Anterior cingulate cortex (tissue), 58 donors: ENCODE results near the gene SELENOS.

Source experiments
- DNase-seq, 58 donors: peaks; one replicate each; lab custom pipeline; 2025; lab: John Stamatoyannopoulos, UW

Gene SELENOS

DNA sequence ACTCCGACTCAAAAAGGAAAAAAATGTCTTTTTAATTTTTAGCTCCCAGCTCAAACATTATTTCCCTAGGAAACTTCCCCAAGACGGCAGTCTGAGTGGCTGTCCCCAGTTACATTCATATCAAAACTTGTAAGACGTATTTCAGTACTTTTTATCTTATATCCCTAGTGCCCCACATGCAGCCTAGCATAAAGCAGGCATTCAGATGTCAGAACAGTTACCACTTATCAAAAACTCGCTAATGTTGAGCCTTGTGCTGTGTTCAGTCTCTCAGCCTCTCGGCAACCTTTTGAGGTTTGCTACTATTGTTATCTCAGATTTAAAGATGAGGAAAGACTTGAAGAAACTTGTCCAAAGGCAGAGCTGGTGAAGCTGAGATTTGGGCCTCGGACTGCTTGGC lies 6.6 kb upstream of the SELENOS start:
- no peak for DNase-seq

DNA sequence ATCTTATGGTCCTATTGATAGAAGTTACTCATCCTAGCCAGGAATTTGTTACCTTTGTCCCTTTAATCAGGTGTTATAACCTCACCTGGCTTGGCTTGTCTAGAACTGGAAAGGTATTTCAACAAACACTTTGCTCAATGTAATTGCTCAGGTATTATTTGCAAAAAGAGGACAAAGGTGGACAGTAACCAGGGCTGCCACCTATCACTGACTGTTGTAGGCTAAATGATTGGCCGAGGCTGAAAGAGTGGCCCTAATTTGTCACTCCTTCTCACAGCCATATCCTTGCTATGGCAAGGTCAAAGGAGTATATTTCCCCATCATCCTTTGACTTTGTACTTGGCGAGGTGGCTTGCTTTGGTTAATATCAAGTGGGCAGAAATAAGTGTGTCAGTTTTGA lies 2.7 kb upstream of the SELENOS start:
- no peak for DNase-seq

DNA sequence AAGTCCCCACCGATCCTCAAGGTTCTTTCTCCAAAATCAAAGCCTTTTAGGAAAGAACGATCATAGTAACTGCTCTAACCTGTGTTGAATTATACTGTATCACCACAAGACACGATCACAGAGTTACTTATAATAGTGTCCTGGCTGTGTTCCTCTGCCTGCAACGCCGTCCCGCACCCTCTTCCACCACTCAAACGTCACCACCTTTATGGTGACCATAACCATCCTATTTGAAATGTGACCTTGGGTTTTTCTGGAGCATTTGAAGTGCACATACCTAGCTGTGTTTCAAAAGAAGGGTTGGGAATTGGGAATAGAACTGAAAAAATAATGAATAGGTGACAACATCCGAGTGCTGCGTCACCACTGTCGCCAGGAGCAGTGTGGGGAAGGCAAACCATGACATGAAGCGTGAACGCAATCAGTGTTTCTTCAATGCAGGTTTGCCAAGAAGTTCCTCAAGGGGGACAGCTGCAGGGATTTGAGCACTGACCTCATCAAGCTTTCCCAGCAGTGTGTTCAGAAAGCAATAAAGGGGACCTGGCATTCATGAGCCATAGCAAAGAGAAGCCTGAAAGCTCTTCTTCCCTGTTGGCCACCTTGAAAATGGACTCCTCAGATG lies 769 bp upstream of the SELENOS start:
- no peak for DNase-seq

DNA sequence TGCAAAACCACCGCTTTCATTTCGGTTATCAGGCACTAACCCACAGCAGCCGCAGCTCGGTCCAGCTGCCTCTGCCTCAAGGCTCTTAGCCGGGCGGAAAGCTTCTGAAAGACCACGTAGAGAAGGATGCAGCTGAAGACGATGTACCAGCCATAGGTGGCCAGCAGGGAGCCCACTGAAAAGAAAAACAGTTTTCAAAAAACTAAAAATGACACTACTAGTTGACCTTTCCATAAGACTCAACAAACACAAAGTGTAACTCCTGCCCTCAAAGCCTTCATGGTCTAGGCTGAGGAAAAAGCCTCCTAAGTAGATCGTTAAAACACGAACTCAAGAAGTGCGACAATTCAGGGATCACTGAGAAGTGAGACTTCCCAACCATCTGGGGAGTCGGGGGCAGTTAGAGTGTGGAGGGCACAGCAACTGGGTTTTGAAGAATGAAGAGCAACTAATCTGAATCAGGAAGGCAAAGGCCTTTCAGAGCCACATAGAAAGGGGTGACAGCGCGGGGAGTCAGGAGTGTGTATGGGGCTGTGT lies 716 bp downstream of the SELENOS start:
- DNase-seq = no peak

DNA sequence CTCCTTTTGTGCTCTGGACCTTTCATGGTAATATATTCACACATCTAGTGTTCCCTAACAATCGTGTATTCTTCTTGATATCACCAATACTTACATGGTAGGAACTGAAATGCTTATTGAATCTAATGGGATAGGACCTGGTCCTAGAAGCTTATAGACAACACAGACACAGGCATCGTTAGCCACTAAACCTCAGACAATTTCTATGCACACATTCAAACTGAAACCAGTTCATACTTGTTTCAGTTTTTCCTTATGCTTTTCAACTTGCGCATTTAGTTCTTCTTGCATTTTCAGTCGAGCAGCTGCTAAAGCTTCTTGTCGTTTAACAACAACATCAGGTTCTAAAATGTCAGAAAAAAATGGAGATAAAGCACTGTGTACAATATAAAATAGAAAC lies 2.3 kb downstream of the SELENOS start:
- DNase-seq = no peak

DNA sequence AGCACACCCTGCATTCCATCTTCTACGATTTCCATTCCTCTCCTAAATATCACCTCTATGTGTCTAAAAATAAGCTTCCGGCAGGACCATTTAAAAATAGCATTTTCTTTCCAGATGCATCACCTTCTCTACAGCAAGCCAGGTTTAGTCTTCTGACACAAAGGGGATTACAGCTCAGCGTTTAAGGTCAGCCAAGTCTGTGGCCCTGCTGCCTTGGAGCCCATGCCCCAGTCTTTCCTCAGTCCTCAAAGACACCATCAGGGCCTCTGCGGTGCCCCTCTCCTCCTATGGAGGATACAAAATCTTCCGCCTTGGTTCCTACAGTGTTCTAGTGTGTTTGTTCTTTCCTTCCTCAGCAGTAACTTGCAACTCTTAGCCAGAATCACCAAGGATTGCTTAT lies 3.8 kb downstream of the SELENOS start:
- no peak for DNase-seq

DNA sequence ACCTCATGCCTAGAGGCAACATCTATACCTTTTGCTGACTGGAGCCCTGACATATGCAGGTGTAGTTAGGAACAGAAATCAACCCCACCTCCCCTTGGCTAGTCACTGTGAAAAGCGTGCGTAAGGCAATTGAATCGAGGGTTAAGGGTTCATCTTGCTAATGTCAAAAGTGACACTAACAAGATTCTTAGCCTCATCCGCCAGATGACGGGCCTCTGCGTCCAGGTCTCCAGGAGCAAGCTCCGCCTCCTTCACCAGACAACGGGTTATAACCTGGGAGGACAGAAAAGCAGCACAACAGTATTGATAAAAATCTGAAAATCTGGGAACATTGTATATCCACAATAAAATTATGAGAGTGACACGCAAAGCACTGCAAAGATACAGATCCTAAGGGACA lies 4.7 kb downstream of the SELENOS start:
- DNase-seq = no peak

DNA sequence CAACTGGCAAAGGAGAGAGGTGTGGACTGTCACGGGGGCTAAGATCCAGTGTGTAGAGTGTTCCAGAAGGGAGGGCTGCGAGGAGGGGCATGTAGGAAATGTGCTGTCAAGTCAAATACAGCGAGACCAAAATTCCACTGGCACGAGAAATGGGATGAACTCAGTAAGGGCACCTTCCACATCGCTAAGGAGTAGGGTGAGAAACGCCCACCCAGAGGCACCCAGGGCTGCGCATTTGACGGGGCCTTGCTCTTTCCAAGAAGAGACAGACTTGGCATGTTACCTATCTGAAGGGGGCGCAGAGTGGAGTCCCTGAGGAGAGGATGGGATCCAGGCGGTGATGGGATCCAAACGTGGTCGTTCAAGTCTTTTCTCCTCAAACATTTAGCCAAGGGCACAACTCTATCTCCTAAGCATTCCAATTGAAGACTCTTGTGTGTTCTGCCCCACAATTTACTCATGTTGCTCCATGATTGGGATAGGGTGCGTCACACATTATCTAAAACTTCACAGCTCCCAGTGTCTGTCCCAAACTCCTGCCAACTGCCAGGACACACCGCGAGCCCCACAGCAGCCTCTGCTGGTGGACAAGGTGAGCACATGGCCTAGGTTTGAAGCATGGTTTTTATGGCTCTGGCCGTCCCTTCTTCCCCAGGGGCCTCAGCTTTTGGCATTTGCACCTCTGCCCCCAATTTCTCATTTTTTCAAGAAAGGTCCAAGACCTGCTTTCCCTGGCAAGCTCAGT lies 7.6 kb downstream of the SELENOS start:
- no peak for DNase-seq

DNA sequence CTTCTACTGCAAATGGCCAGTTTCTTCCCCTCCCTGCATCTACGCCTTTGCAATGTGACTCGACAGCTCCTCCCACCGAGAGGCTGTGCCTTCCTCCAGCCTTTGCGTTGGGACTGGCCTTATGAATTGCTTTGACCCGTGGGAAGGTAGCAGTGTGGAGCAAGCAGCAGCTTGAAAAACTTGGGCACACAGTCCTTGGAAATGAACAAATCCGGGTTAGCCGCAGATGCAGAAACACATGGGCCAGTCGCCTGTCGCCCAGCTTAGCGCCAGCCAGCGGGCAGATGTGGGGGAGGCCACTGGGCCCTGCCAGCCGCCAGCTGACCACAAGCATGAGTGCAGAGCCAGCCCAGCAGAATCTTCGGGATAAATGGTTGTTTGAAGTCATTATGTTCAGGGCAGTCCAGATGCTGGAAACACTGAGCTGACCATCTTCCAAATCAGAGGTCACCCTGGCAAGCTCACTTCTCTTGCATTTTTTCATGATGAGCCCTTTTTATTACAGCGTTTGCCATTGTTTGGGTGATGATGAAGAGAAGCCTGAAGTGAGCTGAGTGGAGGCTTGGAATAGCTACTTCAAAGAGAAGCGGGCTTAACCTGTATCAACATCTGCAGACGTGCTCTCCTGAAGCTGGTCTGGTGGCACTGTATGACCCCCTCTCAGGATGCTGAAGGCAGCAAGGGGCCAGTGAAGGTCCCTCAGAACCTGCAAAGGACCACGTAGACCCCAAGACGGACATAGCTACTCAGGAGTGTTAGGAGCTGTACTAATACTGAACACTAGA lies 9.8 kb downstream of the SELENOS start:
- peak in 35 of 58 donors; percentile 13 to 78 (median 44) for DNase-seq

DNA sequence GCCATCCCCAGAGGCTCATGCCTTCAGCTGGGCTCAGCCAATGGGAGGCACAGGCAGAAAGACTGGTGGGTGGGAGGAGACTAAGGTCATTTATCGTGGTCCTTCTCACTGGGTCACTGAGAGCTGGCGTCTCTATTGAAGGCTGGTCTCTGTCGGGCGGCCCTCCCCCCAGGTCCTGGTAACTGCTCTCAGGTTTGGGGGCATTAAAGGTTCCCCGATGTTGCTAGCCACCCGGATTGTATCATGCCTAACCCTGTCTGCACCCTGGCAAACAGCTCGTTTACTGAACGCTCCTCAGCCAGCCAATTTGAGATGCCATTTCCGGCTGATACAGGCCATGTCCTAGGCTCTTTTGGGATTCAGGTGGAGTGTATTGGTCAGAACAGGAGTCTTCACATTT lies 10.5 kb downstream of the SELENOS start:
- DNase-seq = no peak

DNA sequence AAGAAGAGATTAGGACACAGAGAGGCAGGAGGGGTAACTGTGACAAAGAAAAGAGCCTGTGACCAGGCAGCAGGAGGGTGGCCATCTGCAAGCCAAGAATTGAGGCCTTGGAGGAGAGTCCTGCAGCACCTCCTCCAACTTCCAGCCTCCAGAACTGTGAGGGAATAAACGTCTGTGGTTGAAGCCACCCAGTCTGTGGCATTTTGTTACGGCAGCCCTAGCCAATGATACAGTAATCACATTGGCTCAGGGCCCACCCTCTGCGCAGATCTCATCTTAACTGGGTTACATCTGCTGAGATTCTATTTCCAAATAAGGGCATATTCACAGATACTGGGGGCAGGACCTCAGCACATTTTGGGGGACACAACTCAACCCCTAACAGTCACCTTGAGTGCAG lies 11.3 kb downstream of the SELENOS start:
- peak in 3 of 58 donors; percentile 13 to 33 (median 20) for DNase-seq

DNA sequence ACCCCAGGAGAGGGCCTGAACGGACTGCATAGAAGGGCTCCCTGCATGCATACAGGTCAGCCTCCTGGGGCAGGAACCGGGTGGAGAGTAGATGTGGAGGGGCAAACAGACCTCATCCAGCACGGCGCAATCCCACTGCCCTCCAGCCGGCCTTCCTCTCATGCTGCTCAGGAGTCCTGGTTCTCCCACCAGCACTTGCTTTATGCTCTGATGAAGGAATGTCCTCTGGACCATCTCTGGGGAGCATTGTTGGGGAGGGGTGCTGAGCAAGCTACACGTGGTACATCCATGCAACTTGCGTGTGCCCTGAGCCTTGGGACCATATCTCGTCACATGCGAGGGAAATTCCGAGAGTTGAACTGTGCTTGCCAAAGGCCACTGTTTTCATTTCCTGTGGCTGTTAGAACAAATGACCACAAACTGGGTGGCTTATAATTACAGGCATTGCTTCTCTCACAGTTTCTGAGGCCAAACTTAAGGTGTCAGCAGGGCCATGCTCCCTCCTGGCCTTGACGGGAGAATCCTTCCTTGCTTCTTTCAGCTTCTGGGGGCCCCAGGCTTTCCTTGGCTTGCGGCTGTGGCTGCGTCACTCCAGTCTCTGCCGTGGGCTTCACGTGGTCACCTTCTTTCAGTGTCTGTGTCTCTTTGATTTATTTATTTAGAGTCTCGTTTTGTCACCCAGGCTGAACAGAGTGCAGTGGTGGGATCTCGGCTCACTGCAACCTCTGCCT lies 12.2 kb downstream of the SELENOS start:
- DNase-seq = no peak

DNA sequence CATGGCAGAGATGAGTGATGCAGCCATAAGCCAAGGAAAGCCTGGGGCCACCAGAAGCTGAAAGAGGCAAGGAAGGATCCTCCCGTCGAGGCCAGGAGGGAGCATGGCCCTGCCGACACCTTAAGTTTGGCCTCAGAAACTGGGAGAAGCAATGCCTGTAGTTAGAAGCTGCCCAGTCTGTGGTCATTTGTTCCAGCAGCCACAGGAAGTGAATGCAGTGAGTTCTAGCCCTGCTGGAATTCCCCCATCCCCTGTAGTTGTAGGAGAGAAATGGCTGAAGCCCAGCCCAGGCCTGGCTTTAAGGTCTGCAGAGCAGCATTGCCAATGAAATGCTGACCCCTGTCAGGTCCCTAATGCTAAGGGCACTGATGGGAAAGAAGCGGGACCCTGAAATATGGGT lies 13.3 kb downstream of the SELENOS start:
- no peak for DNase-seq

DNA sequence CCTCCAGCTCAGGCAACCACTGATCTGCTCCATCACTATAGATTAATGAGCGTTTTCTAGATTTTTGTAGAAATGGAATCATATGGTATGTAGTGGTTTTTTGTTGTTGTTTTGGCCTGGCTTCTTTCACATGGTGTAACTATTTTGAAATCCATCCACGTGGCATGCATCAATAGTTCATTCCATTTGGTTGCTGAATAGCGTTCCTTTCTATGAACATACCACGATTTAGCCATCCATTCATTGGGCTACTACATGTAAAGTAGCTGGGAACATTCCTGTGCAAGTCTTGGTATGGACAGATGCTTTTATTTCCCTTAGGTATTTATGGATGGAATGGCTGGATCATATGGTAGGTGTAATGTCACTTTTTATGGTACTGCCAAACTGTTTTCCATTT lies 14.7 kb downstream of the SELENOS start:
- no peak for DNase-seq

DNA sequence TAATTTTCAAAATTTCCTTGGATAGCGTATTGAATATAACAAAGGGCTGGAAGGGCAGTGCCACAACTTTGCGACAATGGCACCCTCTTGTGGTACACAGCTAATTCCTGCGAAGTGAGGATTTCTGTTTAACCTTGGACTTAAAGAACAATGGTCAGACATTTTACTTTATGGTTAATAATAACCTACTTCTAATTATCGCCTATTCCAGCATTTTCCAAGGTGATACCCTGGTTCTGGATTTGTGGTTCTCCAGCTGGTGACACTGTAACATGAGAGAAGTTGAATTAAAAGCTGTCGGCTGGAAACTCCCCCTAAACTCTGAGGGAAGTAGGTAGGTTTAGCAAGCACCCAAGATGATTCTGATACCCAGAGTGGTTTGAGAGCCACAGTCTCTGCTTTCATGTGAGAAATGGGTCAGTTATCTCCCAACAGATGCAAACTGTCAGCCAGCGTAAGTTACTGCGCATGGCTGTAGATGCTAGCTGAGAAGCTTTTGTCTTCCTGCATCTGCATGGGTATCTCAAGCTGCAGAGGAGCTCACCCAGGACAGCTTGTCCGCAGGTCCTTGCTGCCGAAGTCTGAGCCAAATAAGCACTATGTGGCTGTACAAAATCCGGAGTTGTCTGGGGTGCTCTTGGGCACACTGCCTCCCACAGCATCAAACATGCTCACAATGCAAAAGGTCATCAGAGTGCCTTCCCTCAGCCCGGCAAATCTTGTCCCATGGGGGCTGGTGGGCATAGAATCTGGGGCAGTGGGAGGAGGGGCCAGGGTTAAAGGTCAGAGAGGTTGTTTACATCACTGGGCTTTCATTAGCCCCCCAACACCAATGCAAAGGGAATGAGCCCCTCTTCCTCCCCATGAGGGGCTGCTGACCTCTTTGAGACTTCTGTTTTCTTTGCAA lies 18.8 kb downstream of the SELENOS start:
- DNase-seq = peak in 29 of 58 donors; percentile 5 to 73 (median 37)

DNA sequence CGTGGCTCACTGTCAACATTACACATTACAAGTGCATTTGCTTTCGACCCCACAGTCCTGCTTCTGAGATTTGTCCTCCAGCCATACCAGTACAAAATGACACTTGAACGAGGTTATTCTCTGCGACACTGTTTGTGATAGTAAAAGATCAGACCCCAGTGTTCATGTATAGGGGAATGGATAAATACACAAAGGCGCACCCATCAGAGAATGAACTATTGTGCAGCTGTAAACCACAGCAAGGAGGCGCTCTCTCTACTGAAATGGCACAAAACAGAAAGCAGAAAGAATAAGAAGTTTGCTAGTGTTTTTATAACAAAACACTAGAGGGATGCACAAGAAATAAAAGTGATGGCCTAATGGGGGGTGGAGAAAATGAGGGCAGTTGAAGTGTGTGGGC lies 20.5 kb downstream of the SELENOS start:
- no peak for DNase-seq

DNA sequence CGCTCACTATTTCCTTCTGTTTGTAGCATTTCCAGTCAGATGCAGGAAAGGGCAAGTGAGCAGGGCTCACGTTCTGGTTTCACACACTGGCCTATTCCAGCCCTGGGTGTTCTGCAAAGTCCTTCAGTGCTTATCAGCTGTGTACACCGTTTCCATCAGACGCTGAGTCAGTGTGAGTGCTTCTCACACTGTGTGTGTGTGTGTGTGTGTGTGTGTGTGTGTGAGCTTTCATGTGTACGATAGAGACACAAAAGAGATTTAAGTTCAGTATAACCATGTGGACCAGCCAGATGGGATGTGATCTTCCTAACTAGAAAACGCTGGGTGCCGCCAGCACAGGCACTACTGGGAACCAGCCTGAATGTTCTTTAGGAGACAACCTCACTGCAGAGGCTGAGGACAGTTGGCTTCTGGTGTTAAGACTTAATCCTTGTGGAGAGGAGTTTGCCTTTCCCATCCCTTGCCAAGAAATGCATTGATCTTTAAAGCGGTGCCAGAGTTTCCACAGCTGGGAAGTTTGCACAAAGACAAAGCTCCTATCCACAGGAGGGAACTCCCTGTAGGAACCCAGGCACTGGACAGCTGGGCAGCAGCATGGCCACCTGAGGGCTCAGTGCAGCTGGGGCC lies 21.6 kb downstream of the SELENOS start:
- no peak for DNase-seq

DNA sequence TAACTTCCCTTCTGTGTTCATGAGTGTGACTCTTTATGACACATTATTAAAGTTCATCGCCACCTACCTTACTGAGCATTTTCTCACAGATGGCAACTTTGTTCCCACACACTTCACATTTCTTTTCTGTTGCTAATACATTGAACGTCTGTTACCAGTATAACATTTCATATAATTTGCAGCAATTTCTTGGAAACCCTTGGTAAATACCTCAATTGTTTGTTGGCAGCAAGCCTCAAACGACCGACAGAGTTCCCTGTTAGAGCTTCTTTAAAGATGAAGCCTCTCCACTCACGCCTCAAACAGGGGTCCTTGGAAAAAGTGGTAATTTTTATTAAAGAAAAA lies 22.3 kb downstream of the SELENOS start:
- DNase-seq = no peak
